H1 (cell line): ENCODE results near the gene RPS6KL1. TPM values are rescaled to one million over a fixed set of nuclear protein-coding genes. Genes with fewer than 3 reads are reported as not detected.

Experiments
- CTCF ChIA-PET: fragments of 300-600 bp; sonication (Branson Sonifier 250); formaldehyde crosslinking; loops from one replicate; lab custom pipeline; 2021; ENCODE audit not compliant: partially characterized antibody; lab: Charles Lee
- POLR2A ChIA-PET: fragments of 300-600 bp; sonication (Branson Sonifier 250); formaldehyde crosslinking; loops from one replicate; lab custom pipeline; 2021; ENCODE audit warnings: inconsistent platforms; ENCODE audit not compliant: partially characterized antibody; lab: Charles Lee
- DNase-seq, 2 experiments: peaks; one replicate each; pipeline versions ENCODE4 v3.0.0 to v3.0.0-alpha.2; 2010 to 2022; ENCODE audit warnings: low spot score in 2 of 2, low read depth in 1 of 2, mixed read lengths in 1 of 2
- FAIRE-seq: peaks from 2 replicates; lab custom pipeline; 2011; peaks lifted over from hg19 to GRCh38; lab: Jason Lieb, UNC
- H2AFZ ChIP-seq: 2 replicates; pipeline ENCODE4 v1.8.1; 2012; ENCODE audit warnings: low read length, inconsistent platforms
- H2AK5ac ChIP-seq: 2 replicates; pipeline ENCODE4 v1.6.1; 2013; ENCODE audit warnings: low read depth, low read length
- H2BK120ac ChIP-seq: replicated peaks from 2 replicates; pipeline ENCODE3; 2013; ENCODE audit warnings: low read depth, low read length, inconsistent platforms
- H2BK12ac ChIP-seq: 2 replicates; pipeline ENCODE4 v1.6.1; 2013; ENCODE audit warnings: low read depth, low read length
- H2BK15ac ChIP-seq: 2 replicates; pipeline ENCODE4 v1.6.1; 2013; ENCODE audit warnings: low read length
- H2BK20ac ChIP-seq: 2 replicates; pipeline ENCODE4 v1.6.1; 2013; ENCODE audit warnings: low read length
- H2BK5ac ChIP-seq: 2 replicates; pipeline ENCODE4 v1.6.1; 2013; ENCODE audit warnings: low read depth, low read length
- H3K14ac ChIP-seq: 2 replicates; pipeline ENCODE4 v1.6.1; 2013; ENCODE audit warnings: inconsistent platforms; ENCODE audit not compliant: insufficient read length
- H3K18ac ChIP-seq: 2 replicates; pipeline ENCODE4 v1.6.1; 2013; ENCODE audit warnings: low read length; ENCODE audit errors: extremely low read depth
- H3K23ac ChIP-seq: 2 replicates; pipeline ENCODE4 v1.6.1; 2013; ENCODE audit warnings: inconsistent platforms; ENCODE audit not compliant: insufficient read length
- H3K23me2 ChIP-seq: 2 replicates; pipeline ENCODE4 v1.6.1; 2013; ENCODE audit warnings: low read depth, low read length
- H3K27ac ChIP-seq: 2 replicates; pipeline ENCODE4 v1.6.1; 2011; ENCODE audit warnings: low read depth, low read length, inconsistent platforms
- H3K27me3 ChIP-seq, 4 experiments: replicated peaks in 1 of 4; 1 replicate in 1 of 4; 2 replicates in 3 of 4; pipeline versions ENCODE4 v1.6.1 to v1.8.1; 2011 to 2013; ENCODE audit warnings: low read length in 3 of 4, mild to moderate bottlenecking in 3 of 4, inconsistent platforms in 2 of 4, mixed read lengths in 2 of 4, moderate library complexity in 1 of 4; ENCODE audit not compliant: control insufficient read depth in 3 of 4, insufficient read depth in 3 of 4; ENCODE audit errors: extremely low read depth in 1 of 4
- H3K36me3 ChIP-seq, 4 experiments: 2 replicates each; pipeline versions ENCODE4 v1.6.1 to v1.8.1; 2011 to 2013; ENCODE audit warnings: mild to moderate bottlenecking in 4 of 4, low read length in 3 of 4, moderate library complexity in 2 of 4, control low read depth in 1 of 4, inconsistent platforms in 1 of 4; ENCODE audit not compliant: insufficient read depth in 4 of 4, control insufficient read depth in 2 of 4
- H3K4ac ChIP-seq: replicated peaks from 2 replicates; pipeline ENCODE3; 2013; ENCODE audit warnings: low read length, low read depth, mixed read lengths, inconsistent platforms; ENCODE audit not compliant: insufficient read length
- H3K4me1 ChIP-seq, 4 experiments: replicated peaks in 1 of 4; 1 replicate in 1 of 4; 2 replicates in 3 of 4; pipeline versions ENCODE4 v1.6.1 to v1.8.1; 2011 to 2013; ENCODE audit warnings: low read length in 3 of 4, inconsistent platforms in 2 of 4, mixed read lengths in 1 of 4; ENCODE audit not compliant: insufficient read depth in 4 of 4, control insufficient read depth in 3 of 4
- H3K4me2 ChIP-seq, 2 experiments: 2 replicates each; pipeline versions ENCODE4 v1.6.1 to v1.8.1; 2011 to 2013; ENCODE audit warnings: low read depth in 2 of 2, low read length in 2 of 2, control low read depth in 1 of 2, inconsistent platforms in 1 of 2, mild to moderate bottlenecking in 1 of 2; ENCODE audit not compliant: insufficient read depth in 1 of 2
- H3K4me3 ChIP-seq, 4 experiments: fragments of 200-600, 300-600 bp in 1 of 4; sonication (generic), shearing (Covaris generic), sonication (Bioruptor Twin) in 1 of 4; 2 replicates each; pipeline versions ENCODE4 v1.5.1 to v1.8.1; 2011 to 2016; ENCODE audit warnings: low read length in 4 of 4, low read depth in 3 of 4, control low read depth in 2 of 4, inconsistent platforms in 2 of 4, mild to moderate bottlenecking in 2 of 4, mixed read lengths in 1 of 4, moderate library complexity in 1 of 4; ENCODE audit not compliant: insufficient read depth in 2 of 4; ENCODE audit errors: extremely low read depth in 1 of 4
- H3K56ac ChIP-seq: replicated peaks from 2 replicates; pipeline ENCODE3; 2013; ENCODE audit warnings: low read depth, mild to moderate bottlenecking, mixed read lengths, low read length, inconsistent platforms; ENCODE audit not compliant: insufficient read length
- H3K79me1 ChIP-seq: 2 replicates; pipeline ENCODE4 v1.6.1; 2013; ENCODE audit warnings: low read depth, low read length, control low read depth
- H3K79me2 ChIP-seq, 2 experiments: 2 replicates each; pipeline versions ENCODE4 v1.6.1 to v1.8.1; 2012 to 2013; ENCODE audit warnings: low read length in 2 of 2, mild to moderate bottlenecking in 2 of 2, inconsistent platforms in 1 of 2; ENCODE audit not compliant: insufficient read depth in 2 of 2, control insufficient read depth in 1 of 2
- H3K9ac ChIP-seq, 4 experiments: replicated peaks in 1 of 4; 1 replicate in 1 of 4; 2 replicates in 3 of 4; pipeline versions ENCODE4 v1.6.1 to v1.8.1; 2011 to 2013; ENCODE audit warnings: low read depth in 3 of 4, low read length in 3 of 4, control low read depth in 2 of 4, mild to moderate bottlenecking in 2 of 4, moderate library complexity in 2 of 4, inconsistent platforms in 1 of 4; ENCODE audit errors: extremely low read depth in 1 of 4
- H3K9me3 ChIP-seq, 2 experiments: 2 replicates each; pipeline versions ENCODE4 v1.6.1 to v1.8.1; 2012 to 2013; ENCODE audit warnings: mild to moderate bottlenecking in 2 of 2, moderate library complexity in 2 of 2, control low read depth in 1 of 2, inconsistent platforms in 1 of 2, low read depth in 1 of 2, low read length in 1 of 2, mixed read lengths in 1 of 2; ENCODE audit not compliant: insufficient read depth in 2 of 2
- H4K20me1 ChIP-seq, 2 experiments: replicated peaks in 1 of 2; 2 replicates each; pipeline versions ENCODE3 to v1.8.1; 2011 to 2013; ENCODE audit warnings: inconsistent platforms in 2 of 2, low read length in 2 of 2, mild to moderate bottlenecking in 1 of 2; ENCODE audit not compliant: insufficient read depth in 2 of 2, control insufficient read depth in 1 of 2
- H4K5ac ChIP-seq: 2 replicates; pipeline ENCODE4 v1.6.1; 2013; ENCODE audit warnings: low read length, low read depth, mixed read lengths, inconsistent platforms; ENCODE audit not compliant: insufficient read length
- H4K8ac ChIP-seq: 2 replicates; pipeline ENCODE4 v1.8.0; 2013; ENCODE audit warnings: mild to moderate bottlenecking, moderate library complexity, low read length, inconsistent platforms; ENCODE audit not compliant: insufficient read depth; ENCODE audit errors: extremely low read depth
- H4K91ac ChIP-seq: replicated peaks from 2 replicates; pipeline ENCODE3; 2013; ENCODE audit warnings: low read length, mixed read lengths, inconsistent platforms; ENCODE audit not compliant: insufficient read length
- BCL11A ChIP-seq, 2 experiments: IDR thresholded peaks; one replicate each; pipeline ENCODE4 v1.6.1; 2011; ENCODE audit warnings: low read depth in 2 of 2, low read length in 2 of 2, mild to moderate bottlenecking in 2 of 2
- CHD1 ChIP-seq: IDR thresholded peaks from 2 replicates; pipeline ENCODE4 v1.6.1; 2012; ENCODE audit warnings: low read depth, low read length, improper control_type of control experiment
- GABPA ChIP-seq: IDR thresholded peaks from 2 replicates; pipeline ENCODE4 v1.6.1; 2011; ENCODE audit warnings: mild to moderate bottlenecking, low read length, moderate library complexity, borderline replicate concordance; ENCODE audit not compliant: insufficient read depth
- HDAC6 ChIP-seq: IDR thresholded peaks from one replicate; pipeline ENCODE4 v1.7.1; 2012; ENCODE audit warnings: low read depth, mild to moderate bottlenecking, inconsistent platforms, low read length, moderate library complexity
- JUN ChIP-seq: IDR thresholded peaks from 2 replicates; pipeline ENCODE4 v1.6.1; 2011; ENCODE audit warnings: low read depth, mild to moderate bottlenecking, improper control_type of control experiment, low read length
- MAX ChIP-seq: IDR thresholded peaks from 2 replicates; pipeline ENCODE4 v1.6.1; 2012; ENCODE audit warnings: inconsistent platforms
- NRF1 ChIP-seq: IDR thresholded peaks from 2 replicates; pipeline ENCODE4 v1.6.1; 2011; ENCODE audit warnings: mild to moderate bottlenecking, low read depth, low read length, improper control_type of control experiment
- POLR2A ChIP-seq, 2 experiments: IDR thresholded peaks; 1 replicate in 1 of 2; 2 replicates in 1 of 2; pipeline ENCODE4 v1.6.1; 2011; ENCODE audit warnings: low read depth in 2 of 2, low read length in 2 of 2, mild to moderate bottlenecking in 2 of 2; ENCODE audit errors: control extremely low read depth in 1 of 2
- RXRA ChIP-seq: IDR thresholded peaks from 2 replicates; pipeline ENCODE4 v1.6.1; 2011; ENCODE audit warnings: low read depth, mild to moderate bottlenecking, low read length, moderate library complexity; ENCODE audit not compliant: insufficient read depth
- SRF ChIP-seq: IDR thresholded peaks from 2 replicates; pipeline ENCODE4 v1.6.1; 2011; ENCODE audit warnings: mild to moderate bottlenecking, low read depth, low read length, moderate library complexity
- TAF1 ChIP-seq: IDR thresholded peaks from 2 replicates; pipeline ENCODE4 v1.6.1; 2011; ENCODE audit warnings: mild to moderate bottlenecking, low read depth, low read length
- TEAD4 ChIP-seq: IDR thresholded peaks from 2 replicates; pipeline ENCODE4 v1.6.1; 2012; ENCODE audit warnings: low read depth, low read length, inconsistent platforms, mixed read lengths
- ZNF274 ChIP-seq: IDR thresholded peaks from 2 replicates; pipeline ENCODE4 v1.7.0; 2012; ENCODE audit warnings: low read length, borderline replicate concordance; ENCODE audit errors: extremely low read depth
- WGBS, 2 experiments: shearing (Covaris generic) in 1 of 2; methylation state at CpG; one replicate each; pipeline versions ENCODE4 v1.1.6 to v1.1.7; 2013 to 2015; ENCODE audit warnings: low lambda C conversion rate in 2 of 2, mixed read lengths in 2 of 2, inconsistent platforms in 1 of 2, low coverage in 1 of 2, missing lambda C conversion rate in 1 of 2; ENCODE audit not compliant: insufficient replicate concordance in 2 of 2, insufficient coverage in 1 of 2, insufficient read length in 1 of 2; ENCODE audit errors: extremely low coverage in 1 of 2, missing lambda C conversion rate in 1 of 2; 5-methylcytosine and 5-hydroxymethylcytosine counted together
- polyA plus RNA-seq, 7 experiments: library from polyadenylated mRNA; depleted of rRNA in 3 of 7; stranded (reverse) in 5 of 7; unstranded in 2 of 7; fragments of >200 nt in 5 of 7; fragments of 200-250 nt in 2 of 7; gene quantifications; 1 replicate in 5 of 7; 2 replicates in 1 of 7; 4 replicates in 1 of 7; pipeline versions ENCODE4 v1.2.1 to v1.2.3, GENCODE V29; 2011 to 2013; ENCODE audit warnings: missing spikeins in 2 of 7, mixed read lengths in 2 of 7
- total RNA-seq: library from RNA; stranded (reverse); fragmentation: NEBNext Ultra II Directional; extraction: Animal tissue kit (Norgen Biotek cat#: 25700); gene quantifications from 2 replicates; pipeline ENCODE4 v1.2.1, GENCODE V29; 2021
- TF ChIP-seq, protein P1 (sequence below): IDR thresholded peaks from 2 replicates; pipeline ENCODE4 v1.6.1; 2011; ENCODE audit warnings: low read length, improper control_type of control experiment

The RPS6KL1 gene
- total and polyA plus RNA-seq, 2 of the 8 experiments (the other 6 are each of a cell fraction or from before 2014, with no cell fraction given), result 9.8 to 13.8 TPM

- no peaks in the 10 kb centered on the region for H3K9me3 ChIP-seq
- no peak overlapping the region for H3K9ac ChIP-seq
- H3K27ac ChIP-seq, result no peak overlapping the region
- H2BK5ac ChIP-seq, result no peak overlapping the region
- H2BK120ac ChIP-seq, result no peak overlapping the region
- no peaks in the 10 kb centered on the region for H3K23me2 ChIP-seq
- no peaks in the 10 kb centered on the region for H4K20me1 ChIP-seq
- 85% methylated on average over 11 of the region's 11 CpGs; no CpG with 5 or more reads in 1 of the 2 experiments for WGBS, 2 experiments
- no peak overlapping the region for H3K4ac ChIP-seq
- H3K56ac ChIP-seq, result no peak overlapping the region
- H3K4me1 ChIP-seq, result peaks cover 0 to 6% (median 0%) of the 10 kb centered on the region in 4 experiments; a peak in 3 of 7 replicates
- H2AFZ ChIP-seq, result no peak overlapping the region; the same call in 1 of the 2 replicates
- H3K27me3 ChIP-seq, result no peaks in the 10 kb centered on the region
- FAIRE-seq (no peak), DNase-seq (no peak)
- no peak overlapping the region for H2AK5ac ChIP-seq
- H4K91ac ChIP-seq, result no peak overlapping the region
- H4K5ac ChIP-seq, result no peak overlapping the region
- no peak overlapping the region for H3K18ac ChIP-seq
- H3K4me2 ChIP-seq, result no peak overlapping the region
- no peak overlapping the region for H2BK15ac ChIP-seq
- no peak overlapping the region for H2BK12ac ChIP-seq
- no peak overlapping the region for H3K4me3 ChIP-seq
- no peak overlapping the region for H3K23ac ChIP-seq
- ChIA-PET POLR2A (interaction anchor here (1.0 to 3.6 kb wide), 4 partner anchors 7 to 40 kb away, joined by 3 to 16 read pairs (median 4); partner anchors contain the start of genes PGF and RPS6KL1), CTCF (interaction anchor here (0.9 to 11.8 kb wide), 8 partner anchors 9 to 127 kb away, joined by 3 to 146 read pairs (median 6); no protein-coding TSS in a partner anchor)
- H3K36me3 ChIP-seq, result no peaks in the 10 kb centered on the region
- H3K79me2 ChIP-seq, result no peaks in the 10 kb centered on the region
- H3K79me1 ChIP-seq, result no peaks in the 10 kb centered on the region
- no peak overlapping the region for H3K14ac ChIP-seq
- H4K8ac ChIP-seq, result no peak overlapping the region
- H2BK20ac ChIP-seq, result no peak overlapping the region
- TF ChIP-seq GABPA (no peak), POLR2A (IDR thresholded peaks at IDR 0.05; ENCODE audit: control extremely low read depth in 1 of 2, low read depth in 2 of 2, low read length in 2 of 2) (no peak), CHD1 (no peak), RXRA (no peak), HDAC6 (no peak), SRF (no peak), JUN (no peak), TEAD4 (no peak), TAF1 (no peak), MAX (no peak), ZNF274 (no peak), BCL11A (IDR thresholded peaks at IDR 0.05; ENCODE audit: low read depth in 2 of 2, low read length in 2 of 2) (no peak), NRF1 (no peak)
- TF ChIP-seq, protein P1, sequence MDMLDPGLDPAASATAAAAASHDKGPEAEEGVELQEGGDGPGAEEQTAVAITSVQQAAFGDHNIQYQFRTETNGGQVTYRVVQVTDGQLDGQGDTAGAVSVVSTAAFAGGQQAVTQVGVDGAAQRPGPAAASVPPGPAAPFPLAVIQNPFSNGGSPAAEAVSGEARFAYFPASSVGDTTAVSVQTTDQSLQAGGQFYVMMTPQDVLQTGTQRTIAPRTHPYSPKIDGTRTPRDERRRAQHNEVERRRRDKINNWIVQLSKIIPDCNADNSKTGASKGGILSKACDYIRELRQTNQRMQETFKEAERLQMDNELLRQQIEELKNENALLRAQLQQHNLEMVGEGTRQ, result no peak
Measured at GRCh38 chr14:74962046-74962445, 39.0 kb upstream of the RPS6KL1 start.
